Transverse colon (tissue), 4 donors: ENCODE data around the gene SMIM36. TPM values are rescaled to one million over a fixed set of nuclear protein-coding genes. Genes with fewer than 3 reads are reported as not detected.

Source experiments
- DNase-seq: peaks from one replicate; pipeline ENCODE4 v3.0.0-alpha.2; 2019
- H3K27ac ChIP-seq, 4 donors: fragments of 200-600 bp; sonication (generic); 2 replicates each; pipeline ENCODE4 v1.5.1; 2016 to 2018; ENCODE audit warnings: inconsistent platforms in 4 of 4
- H3K27me3 ChIP-seq: fragments of 200-600 bp; sonication (generic); 2 replicates; pipeline ENCODE4 v1.5.1; 2017; ENCODE audit warnings: inconsistent platforms
- H3K36me3 ChIP-seq, 4 donors: fragments of 200-600 bp; sonication (generic); 2 replicates each; pipeline ENCODE4 v1.5.1; 2017 to 2019; ENCODE audit warnings: inconsistent platforms in 4 of 4
- H3K4me1 ChIP-seq, 4 donors: fragments of 200-600 bp; sonication (generic); 2 replicates each; pipeline ENCODE4 v1.5.1; 2017 to 2020; ENCODE audit warnings: inconsistent platforms in 4 of 4
- H3K4me3 ChIP-seq, 4 donors: fragments of 200-600 bp; sonication (generic); 1 replicate in 1 of 4; 2 replicates in 3 of 4; pipeline versions ENCODE4 v1.5.1 to v1.6.1; 2017 to 2019; ENCODE audit warnings: inconsistent platforms in 4 of 4
- H3K9me3 ChIP-seq, 2 donors: fragments of 200-600 bp; sonication (generic); 2 replicates each; pipeline ENCODE4 v1.5.1; 2017 to 2019; ENCODE audit warnings: inconsistent platforms in 2 of 2
- CTCF ChIP-seq, 5 experiments: fragments of 200-600 bp in 3 of 5; fragments of 450-650 bp in 2 of 5; sonication (generic) in 3 of 5; IDR thresholded peaks; 1 replicate in 2 of 5; 2 replicates in 3 of 5; pipeline ENCODE4 v1.5.1; 2016 to 2017; ENCODE audit warnings: antibody characterized with exemption in 5 of 5, inconsistent platforms in 3 of 5, mild to moderate bottlenecking in 2 of 5, moderate library complexity in 1 of 5
- EP300 ChIP-seq: sonication (generic); formaldehyde crosslinking; IDR thresholded peaks from one replicate; pipeline ENCODE4 v1.6.1; 2017; ENCODE audit warnings: antibody characterized with exemption, low read depth
- POLR2A ChIP-seq: fragments of 450-650 bp; IDR thresholded peaks from one replicate; pipeline ENCODE4 v1.6.1; 2016; ENCODE audit warnings: antibody characterized with exemption, mild to moderate bottlenecking, moderate library complexity
- POLR2AphosphoS5 ChIP-seq, 3 donors: sonication (generic); formaldehyde crosslinking; IDR thresholded peaks; one replicate each; pipeline ENCODE4 v1.6.1; 2016; ENCODE audit warnings: antibody characterized with exemption in 3 of 3
- WGBS, 2 donors: methylation state at CpG; one replicate each; pipeline ENCODE4 v1.1.5; 2018; ENCODE audit warnings: low coverage in 1 of 2; 5-methylcytosine and 5-hydroxymethylcytosine counted together
- in situ Hi-C, 4 donors: fragments of 200-750 bp; cut with MboI; loops; one replicate each; pipeline versions ENCODE4 v1.15.0 to v1.15.1; 2017; ENCODE audit warnings: low sequenced_read_pairs in 3 of 4, low pct_ligation_motif_present in 1 of 4, low pct_unique_long_range_greater_than_20kb in 1 of 4
- intact Hi-C: fragments of 100-400 bp; cut with DNase I; formaldehyde crosslinking; loops from one replicate; pipeline ENCODE4 v1.15.1; 2023; ENCODE audit warnings: low total_unique reads
- total RNA-seq, 4 donors: library from RNA; depleted of rRNA; stranded (reverse); fragments of >200 nt; gene quantifications; one replicate each; pipeline ENCODE4 v1.1.0, GENCODE V29; 2016

Gene SMIM36
- total RNA-seq, 4 donors from 2014 or later = not detected

DNA sequence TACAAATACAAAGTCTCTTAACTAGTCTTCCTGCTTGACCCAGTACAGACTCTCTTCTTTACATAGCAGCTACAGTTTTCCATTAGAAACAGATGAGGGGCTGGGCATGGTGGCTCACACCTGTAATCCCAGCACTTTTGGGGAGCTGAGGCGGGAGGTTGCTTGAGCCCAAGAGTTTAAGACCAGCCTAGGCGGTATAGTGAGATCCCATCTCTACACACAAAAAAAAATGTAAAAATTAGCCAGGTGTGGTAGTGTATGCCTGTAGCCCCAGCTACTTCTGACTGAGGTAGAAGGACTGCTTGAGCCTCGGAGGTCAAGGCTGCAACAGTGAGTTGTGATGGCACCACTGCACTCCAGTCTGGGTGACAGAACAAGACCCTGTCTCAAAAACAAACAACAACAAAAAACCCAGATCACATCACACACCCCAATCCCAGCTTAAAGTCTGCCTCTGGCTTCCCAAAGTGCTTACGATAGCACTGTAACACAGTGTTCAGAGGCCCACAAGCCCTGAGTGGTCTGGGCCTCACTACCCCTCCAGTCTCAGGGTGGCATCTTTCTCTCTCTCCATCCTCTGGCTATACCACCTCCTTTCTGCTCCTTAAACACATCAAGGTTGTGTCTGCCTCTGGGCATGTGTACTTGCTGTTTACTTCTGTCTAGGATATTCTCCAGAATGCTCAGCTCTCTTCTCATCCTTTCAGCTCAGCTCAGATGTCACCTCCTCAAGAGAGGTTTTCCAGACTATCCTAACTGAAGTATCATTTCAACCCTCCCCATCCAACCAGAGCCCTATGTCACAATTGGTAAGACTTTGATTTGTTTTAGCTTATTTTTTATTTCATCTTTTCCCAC is 93.6 kb downstream of the SMIM36 start:
- peaks cover 0 to 9% (median 0%) of the 10 kb centered on the region in 4 donors for H3K36me3 ChIP-seq
- H3K4me3 ChIP-seq = no peak overlapping the region
- in situ Hi-C loops = no loop called here
- H3K4me1 ChIP-seq = peaks cover 0 to 27% (median 16%) of the 10 kb centered on the region in 4 donors
- 91 to 100% methylated on average over 2 to 4 of the region's 4 CpGs for WGBS, 2 donors
- intact Hi-C loops = no loop called here
- H3K27ac ChIP-seq = no peak overlapping the region
- H3K27me3 ChIP-seq = no peaks in the 10 kb centered on the region
- no peaks in the 10 kb centered on the region for H3K9me3 ChIP-seq
- TF ChIP-seq EP300 (no peak), POLR2A (no peak), POLR2AphosphoS5 (IDR thresholded peaks at IDR 0.05) (no peak), CTCF (IDR thresholded peaks at IDR 0.05) (no peak)
- no peak for DNase-seq

DNA sequence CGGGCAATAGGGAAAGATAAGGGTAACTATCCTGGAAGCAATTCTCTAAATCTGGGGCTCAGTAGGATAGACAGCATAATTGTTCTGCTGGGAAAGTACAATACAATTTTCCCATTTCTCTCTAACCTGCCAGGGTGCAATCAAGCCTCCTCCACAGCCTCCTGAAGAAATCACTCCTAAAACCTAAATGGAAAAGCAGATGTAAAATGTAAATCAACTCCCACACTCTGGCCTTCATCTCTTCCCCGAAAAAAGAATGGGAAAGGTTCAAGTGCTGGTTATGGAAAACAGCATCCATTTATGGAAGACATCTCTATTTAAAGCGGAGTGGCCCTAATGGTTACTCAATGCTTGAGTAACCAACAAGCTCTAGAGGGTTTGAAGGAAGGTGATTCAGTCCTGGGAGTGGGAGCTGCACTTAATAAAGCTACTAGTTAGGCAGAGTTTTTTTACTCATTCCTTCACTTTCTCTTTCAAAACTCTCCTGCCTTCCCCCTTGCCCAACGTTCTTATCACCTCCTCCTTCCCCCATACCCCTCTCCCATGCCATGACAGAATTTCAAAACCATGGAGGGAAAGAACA is 94.7 kb downstream of the SMIM36 start:
- no peak overlapping the region for H3K4me3 ChIP-seq
- no peak for TF ChIP-seq CTCF (IDR thresholded peaks at IDR 0.05)
- TF ChIP-seq POLR2AphosphoS5 (IDR thresholded peaks at IDR 0.05) = no peak
- no peak for TF ChIP-seq EP300
- no peak for TF ChIP-seq POLR2A
- H3K27me3 ChIP-seq = no peaks in the 10 kb centered on the region
- no peak overlapping the region for H3K27ac ChIP-seq
- peaks cover 0 to 21% (median 14%) of the 10 kb centered on the region in 4 donors for H3K4me1 ChIP-seq
- H3K9me3 ChIP-seq = no peaks in the 10 kb centered on the region
- DNase-seq = no peak
- peaks cover 0 to 11% (median 3%) of the 10 kb centered on the region in 4 donors for H3K36me3 ChIP-seq
- intact Hi-C loops = no loop called here
- WGBS, 2 donors = 68 to 80% methylated on average over 1 to 4 of the region's 4 CpGs
- in situ Hi-C loops = no loop called here

- Histone ChIP-seq H3K27me3 (no peaks in the 10 kb centered on the region), H3K9me3 (no peaks in the 10 kb centered on the region), H3K27ac (no peak overlapping the region), H3K4me1 (peaks cover 0 to 21% (median 14%) of the 10 kb centered on the region in 4 donors), H3K36me3 (peaks cover 0 to 16% (median 6%) of the 10 kb centered on the region in 4 donors), H3K4me3 (no peak overlapping the region)
- in situ Hi-C loops (no loop called here), intact Hi-C loops (no loop called here)
- TF ChIP-seq EP300 (no peak), POLR2AphosphoS5 (IDR thresholded peaks at IDR 0.05) (no peak)
- no peak for DNase-seq
These were observed 95.3 kb downstream of the SMIM36 start for GRCh38 chr17:55416000-55416399.

- TF ChIP-seq POLR2AphosphoS5 (IDR thresholded peaks at IDR 0.05) (no peak), POLR2A (no peak), CTCF (IDR thresholded peaks at IDR 0.05) (no peak), EP300 (no peak)
- 82 to 93% methylated on average over 4 of the region's 4 CpGs for WGBS, 2 donors
- Histone ChIP-seq H3K27ac (no peak overlapping the region), H3K27me3 (no peaks in the 10 kb centered on the region), H3K4me1 (peaks cover 0 to 15% (median 6%) of the 10 kb centered on the region in 4 donors), H3K36me3 (peaks cover 0 to 20% (median 9%) of the 10 kb centered on the region in 4 donors), H3K9me3 (no peaks in the 10 kb centered on the region), H3K4me3 (no peak overlapping the region)
- in situ Hi-C loops (no loop called here), intact Hi-C loops (no loop called here)
- DNase-seq = no peak
These were observed 96.3 kb downstream of the SMIM36 start for GRCh38 chr17:55414983-55415382.
